Keratinocyte (primary cell): ENCODE results near the gene MXRA5. TPM values are rescaled to one million over a fixed set of nuclear protein-coding genes. Genes with fewer than 3 reads are reported as not detected.

ENCODE experiments used
- DNase-seq: peaks from one replicate; pipeline ENCODE4 v3.0.0-alpha.2; 2011; ENCODE audit warnings: low read depth, missing footprints, low spot score
- FAIRE-seq: peaks from 2 replicates; lab custom pipeline; 2011; peaks lifted over from hg19 to GRCh38; lab: Jason Lieb, UNC
- H2AFZ ChIP-seq: 2 replicates; pipeline ENCODE4 v1.6.0; 2012; ENCODE audit warnings: low read length, control low read depth, inconsistent platforms; ENCODE audit not compliant: control insufficient read depth
- H3K27ac ChIP-seq: 2 replicates; pipeline ENCODE4 v1.5.1; 2011; ENCODE audit warnings: low read length; ENCODE audit not compliant: control insufficient read depth, insufficient read depth
- H3K27me3 ChIP-seq: 3 replicates; pipeline ENCODE4 v1.6.0; 2011; ENCODE audit warnings: low read length; ENCODE audit not compliant: control insufficient read depth, insufficient read depth; ENCODE audit errors: extremely low read depth
- H3K36me3 ChIP-seq, 2 experiments: 2 replicates in 1 of 2; 3 replicates in 1 of 2; pipeline ENCODE4 v1.5.1; 2011; ENCODE audit warnings: low read length in 2 of 2, mild to moderate bottlenecking in 1 of 2; ENCODE audit not compliant: control insufficient read depth in 2 of 2, insufficient read depth in 2 of 2; ENCODE audit errors: extremely low read depth in 1 of 2
- H3K4me1 ChIP-seq: 3 replicates; pipeline ENCODE4 v1.5.1; 2011; ENCODE audit warnings: low read length; ENCODE audit not compliant: control insufficient read depth, insufficient read depth; ENCODE audit errors: extremely low read depth
- H3K4me2 ChIP-seq: 3 replicates; pipeline ENCODE4 v1.6.0; 2011; ENCODE audit warnings: low read depth, low read length; ENCODE audit not compliant: control insufficient read depth, insufficient read depth; ENCODE audit errors: extremely low read depth
- H3K4me3 ChIP-seq, 3 experiments: fragments of 200-600 bp in 1 of 3; sonication (generic) in 1 of 3; 2 replicates in 2 of 3; 3 replicates in 1 of 3; pipeline ENCODE4 v1.5.1; 2011 to 2016; ENCODE audit warnings: low read length in 3 of 3, mild to moderate bottlenecking in 3 of 3, control low read depth in 2 of 3, inconsistent platforms in 1 of 3, low read depth in 1 of 3, mixed read lengths in 1 of 3, mixed run types in 1 of 3, moderate library complexity in 1 of 3; ENCODE audit not compliant: control insufficient read depth in 2 of 3, insufficient read depth in 2 of 3; ENCODE audit errors: extremely low read depth in 1 of 3
- H3K79me2 ChIP-seq: 2 replicates; pipeline ENCODE4 v1.6.0; 2012; ENCODE audit warnings: low read length; ENCODE audit not compliant: control insufficient read depth, insufficient read depth
- H3K9ac ChIP-seq: 3 replicates; pipeline ENCODE4 v1.6.0; 2011; ENCODE audit warnings: low read length; ENCODE audit not compliant: control insufficient read depth, insufficient read depth; ENCODE audit errors: extremely low read depth
- H3K9me1 ChIP-seq: 3 replicates; pipeline ENCODE4 v1.6.0; 2011; ENCODE audit warnings: low read length; ENCODE audit not compliant: control insufficient read depth, insufficient read depth; ENCODE audit errors: extremely low read depth
- H3K9me3 ChIP-seq: 2 replicates; pipeline ENCODE4 v1.5.1; 2012; ENCODE audit warnings: low read depth, low read length; ENCODE audit not compliant: control insufficient read depth
- H4K20me1 ChIP-seq: 3 replicates; pipeline ENCODE4 v1.6.0; 2011; ENCODE audit warnings: low read length; ENCODE audit not compliant: control insufficient read depth, insufficient read depth; ENCODE audit errors: extremely low read depth
- EZH2 ChIP-seq: IDR thresholded peaks from one replicate; pipeline ENCODE4 v1.6.1; 2012; ENCODE audit warnings: inconsistent platforms, mild to moderate bottlenecking, low read length, moderate library complexity
- dilution Hi-C: fragments of 300-500 bp; cut with MboI; formaldehyde crosslinking; loops from one replicate; pipeline ENCODE4 v1.7.0; 2020; ENCODE audit warnings: low sequenced_read_pairs; ENCODE audit not compliant: extremely low pct_ligation_motif_present
- polyA plus RNA-seq, 5 experiments: library from polyadenylated mRNA; depleted of rRNA in 3 of 5; stranded (reverse) in 3 of 5; stranded (forward) in 1 of 5; unstranded in 1 of 5; fragments of >200 nt; gene quantifications; 1 replicate in 1 of 5; 2 replicates in 3 of 5; 3 replicates in 1 of 5; pipeline versions ENCODE4 v1.2.1 to v1.2.3, GENCODE V29; 2011 to 2012; ENCODE audit warnings: missing spikeins in 2 of 5, low read depth in 1 of 5, low replicate concordance in 1 of 5
- TF ChIP-seq, protein P1 (sequence below), 3 experiments: IDR thresholded peaks in 1 of 3; conservative IDR thresholded peaks in 1 of 3; optimal IDR thresholded peaks in 1 of 3; 2 replicates in 2 of 3; 3 replicates in 1 of 3; pipeline versions ENCODE3 to v1.5.1; 2011; ENCODE audit warnings: low read length in 3 of 3, mild to moderate bottlenecking in 3 of 3, moderate library complexity in 2 of 3, control low read depth in 1 of 3, inconsistent platforms in 1 of 3; ENCODE audit not compliant: insufficient read depth in 2 of 3; ENCODE audit errors: extremely low read depth in 1 of 3

MXRA5 gene
- polyA plus RNA-seq, 1 donor (not counting 4 experiments of a cell fraction or from before 2014, with no cell fraction given): 6.5 TPM

- no peak overlapping the region for H3K9ac ChIP-seq
- no peak overlapping the region for H3K4me2 ChIP-seq
- H4K20me1 ChIP-seq: no peaks in the 10 kb centered on the region
- no peak overlapping the region for H3K27ac ChIP-seq
- TF ChIP-seq EZH2: no peak
- TF ChIP-seq, protein P1, sequence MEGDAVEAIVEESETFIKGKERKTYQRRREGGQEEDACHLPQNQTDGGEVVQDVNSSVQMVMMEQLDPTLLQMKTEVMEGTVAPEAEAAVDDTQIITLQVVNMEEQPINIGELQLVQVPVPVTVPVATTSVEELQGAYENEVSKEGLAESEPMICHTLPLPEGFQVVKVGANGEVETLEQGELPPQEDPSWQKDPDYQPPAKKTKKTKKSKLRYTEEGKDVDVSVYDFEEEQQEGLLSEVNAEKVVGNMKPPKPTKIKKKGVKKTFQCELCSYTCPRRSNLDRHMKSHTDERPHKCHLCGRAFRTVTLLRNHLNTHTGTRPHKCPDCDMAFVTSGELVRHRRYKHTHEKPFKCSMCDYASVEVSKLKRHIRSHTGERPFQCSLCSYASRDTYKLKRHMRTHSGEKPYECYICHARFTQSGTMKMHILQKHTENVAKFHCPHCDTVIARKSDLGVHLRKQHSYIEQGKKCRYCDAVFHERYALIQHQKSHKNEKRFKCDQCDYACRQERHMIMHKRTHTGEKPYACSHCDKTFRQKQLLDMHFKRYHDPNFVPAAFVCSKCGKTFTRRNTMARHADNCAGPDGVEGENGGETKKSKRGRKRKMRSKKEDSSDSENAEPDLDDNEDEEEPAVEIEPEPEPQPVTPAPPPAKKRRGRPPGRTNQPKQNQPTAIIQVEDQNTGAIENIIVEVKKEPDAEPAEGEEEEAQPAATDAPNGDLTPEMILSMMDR (optimal IDR thresholded peaks at IDR 0.05 in 1 of 3, IDR thresholded peaks at IDR 0.05 in 1 of 3, conservative IDR thresholded peaks at IDR 0.05 in 1 of 3; ENCODE audit: extremely low read depth in 1 of 3, insufficient read depth in 2 of 3, low read length in 3 of 3): no peak
- FAIRE-seq: no peak
- H3K9me3 ChIP-seq: peaks cover 7% of the 10 kb centered on the region
- no peaks in the 10 kb centered on the region for H3K9me1 ChIP-seq
- H3K4me3 ChIP-seq: no peak overlapping the region
- no peak overlapping the region for H2AFZ ChIP-seq
- no peak for DNase-seq
- H3K27me3 ChIP-seq: no peaks in the 10 kb centered on the region
- H3K36me3 ChIP-seq: no peaks in the 10 kb centered on the region
- H3K79me2 ChIP-seq: no peaks in the 10 kb centered on the region
- dilution Hi-C loops: no loop called here
- H3K4me1 ChIP-seq: peaks cover 12% of the 10 kb centered on the region
These were observed 32.7 kb upstream of the MXRA5 start for GRCh38 chrX:3379111-3379510.

- Histone ChIP-seq H3K36me3 (no peaks in the 10 kb centered on the region), H2AFZ (no peak overlapping the region), H3K9me1 (no peaks in the 10 kb centered on the region), H3K27ac (no peak overlapping the region), H3K4me2 (no peak overlapping the region), H3K79me2 (no peaks in the 10 kb centered on the region), H3K9me3 (peaks cover 7% of the 10 kb centered on the region), H3K4me3 (no peak overlapping the region), H3K27me3 (no peaks in the 10 kb centered on the region), H3K9ac (no peak overlapping the region), H4K20me1 (no peaks in the 10 kb centered on the region), H3K4me1 (peaks cover 8% of the 10 kb centered on the region)
- no peak for TF ChIP-seq EZH2
- TF ChIP-seq, protein P1 (optimal IDR thresholded peaks at IDR 0.05 in 1 of 3, IDR thresholded peaks at IDR 0.05 in 1 of 3, conservative IDR thresholded peaks at IDR 0.05 in 1 of 3; ENCODE audit: extremely low read depth in 1 of 3, insufficient read depth in 2 of 3, low read length in 3 of 3): no peak
- FAIRE-seq (no peak), DNase-seq (no peak)
- dilution Hi-C loops: no loop called here
These were observed 31.7 kb upstream of the MXRA5 start for GRCh38 chrX:3378156-3378555.
